ENCODE measurements around the gene ZSWIM6. TPM values are rescaled to one million over a fixed set of nuclear protein-coding genes. Genes with fewer than 3 reads are reported as not detected.

The ZSWIM6 gene
- polyA plus RNA-seq, 4 donors: 25.3 to 32.7 (median 29.3) TPM

DNA sequence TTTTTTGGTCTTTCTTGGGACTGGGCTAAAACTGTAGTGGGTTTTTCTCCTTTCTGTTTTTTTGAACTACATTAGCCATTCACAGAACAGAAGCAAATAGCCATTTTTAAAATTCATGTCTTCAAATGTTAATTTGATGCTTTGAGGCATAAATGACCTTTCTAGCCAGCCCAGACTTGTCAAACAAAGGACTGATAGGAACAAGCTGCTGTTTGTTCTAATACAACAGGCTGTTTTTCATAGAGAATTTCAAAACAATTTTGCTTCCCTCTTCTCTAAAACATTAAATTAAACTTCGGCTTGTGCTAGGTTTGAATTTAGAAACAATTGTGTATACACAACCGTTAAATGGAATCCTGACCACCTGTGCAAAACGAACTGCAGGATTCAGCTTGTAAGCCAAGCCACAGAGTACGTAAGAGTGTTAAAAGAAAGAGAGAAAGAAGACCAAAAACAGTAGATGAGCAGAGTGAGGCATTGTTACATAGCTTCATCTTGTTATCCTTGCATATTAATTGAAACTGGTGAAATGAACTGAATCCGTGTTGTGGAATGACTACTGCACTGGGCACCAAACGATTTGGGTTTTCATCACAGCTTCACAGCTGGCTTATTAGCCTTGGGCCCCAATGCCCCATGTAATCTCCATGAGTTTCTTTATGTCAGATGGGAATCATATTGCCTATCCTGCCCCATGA is 100.0 kb downstream of the ZSWIM6 start:
- DNase-seq (ENCODE audit: low read depth in 4 of 4, low spot score in 3 of 4): no peak

DNA sequence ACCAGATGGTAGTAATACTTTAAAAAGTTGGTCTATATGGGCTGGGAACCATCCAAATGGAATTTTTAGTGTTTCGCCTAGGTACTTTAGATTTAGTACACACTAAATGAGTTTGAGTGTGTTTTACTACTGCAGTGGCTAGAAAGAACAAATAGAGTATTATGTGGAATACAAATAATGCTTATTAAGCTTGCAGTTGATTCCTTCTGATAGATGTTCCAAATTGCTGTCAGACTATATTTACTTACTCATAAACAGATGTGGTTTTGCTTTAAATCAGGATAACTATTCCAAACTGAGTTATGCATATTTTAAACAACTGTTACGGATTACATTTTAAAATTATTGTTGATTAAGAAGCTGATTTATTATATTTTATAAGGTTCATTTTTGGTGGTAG is 103.3 kb downstream of the ZSWIM6 start:
- no peak for DNase-seq (ENCODE audit: low read depth in 4 of 4, low spot score in 3 of 4)

DNA sequence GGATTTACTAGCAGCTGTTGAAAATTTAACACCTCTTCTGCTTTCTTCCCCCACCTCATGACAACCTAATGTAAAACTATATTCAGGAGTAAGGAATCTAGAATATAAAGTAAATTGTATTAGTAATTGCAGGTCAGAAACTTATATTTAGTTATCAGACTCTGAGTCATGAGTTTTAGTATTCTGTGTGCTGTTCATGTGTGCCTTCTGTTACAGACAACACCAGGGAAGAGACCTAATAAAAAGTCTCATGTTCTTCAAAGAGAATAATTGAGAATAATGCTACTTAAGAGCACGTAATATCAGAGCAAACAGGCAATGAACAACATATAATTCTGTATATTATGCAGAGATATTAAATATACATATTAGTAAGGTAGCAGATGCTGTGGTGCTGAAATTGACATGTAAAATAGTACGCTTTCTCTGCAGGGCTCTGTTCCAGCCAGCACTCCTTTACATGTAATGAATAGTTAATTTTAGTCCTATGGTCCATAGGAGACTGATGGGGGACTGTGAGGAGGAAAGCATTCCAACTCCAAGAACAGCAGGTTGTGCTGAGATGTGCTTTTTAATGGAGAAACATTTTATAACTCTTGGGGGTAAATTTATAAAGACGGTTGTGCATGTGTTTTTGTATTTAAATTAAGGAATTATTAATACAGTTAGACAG is 106.4 kb downstream of the ZSWIM6 start:
- DNase-seq (ENCODE audit: low read depth in 4 of 4, low spot score in 3 of 4): no peak

DNA sequence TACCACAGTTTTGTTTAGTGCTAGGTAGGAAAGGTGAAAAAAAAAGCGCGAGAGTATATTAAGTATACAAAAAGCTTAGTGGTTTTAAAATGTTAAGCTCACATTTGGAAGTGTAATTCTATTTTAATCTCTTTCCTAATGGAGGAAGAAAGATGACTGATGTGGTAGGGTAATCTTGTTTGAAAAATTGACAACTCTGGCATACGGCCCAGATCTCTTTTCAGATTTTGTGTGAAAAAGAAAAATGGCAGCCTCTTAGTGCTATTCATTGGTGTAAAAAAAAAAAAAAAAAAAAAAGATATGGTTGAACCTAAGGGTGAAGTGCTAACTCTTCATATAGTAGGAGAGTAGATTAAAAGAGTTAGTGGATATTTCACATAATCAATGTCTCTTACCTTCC is 108.0 kb downstream of the ZSWIM6 start:
- DNase-seq (ENCODE audit: low read depth in 4 of 4, low spot score in 3 of 4): no peak

DNA sequence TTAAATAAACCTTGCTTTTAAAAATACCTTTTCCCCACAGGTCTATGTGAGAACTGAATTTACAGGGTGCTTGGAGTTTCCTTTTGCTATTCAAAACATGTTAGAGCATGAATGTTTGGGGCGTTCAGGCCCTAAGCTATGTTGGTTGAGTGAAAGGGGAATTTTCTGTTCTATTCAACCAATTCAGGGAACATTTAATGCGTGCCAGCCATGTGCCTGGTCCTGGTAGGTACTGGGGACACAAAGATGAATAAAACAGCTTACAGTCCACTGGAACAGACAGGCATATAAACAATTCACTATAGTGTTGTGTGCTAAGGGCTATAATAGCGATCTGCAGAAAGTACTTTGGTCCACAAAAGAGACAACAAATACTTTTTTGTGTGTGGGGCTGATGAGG is 108.5 kb downstream of the ZSWIM6 start:
- no peak for DNase-seq (ENCODE audit: low read depth in 4 of 4, low spot score in 3 of 4)

DNA sequence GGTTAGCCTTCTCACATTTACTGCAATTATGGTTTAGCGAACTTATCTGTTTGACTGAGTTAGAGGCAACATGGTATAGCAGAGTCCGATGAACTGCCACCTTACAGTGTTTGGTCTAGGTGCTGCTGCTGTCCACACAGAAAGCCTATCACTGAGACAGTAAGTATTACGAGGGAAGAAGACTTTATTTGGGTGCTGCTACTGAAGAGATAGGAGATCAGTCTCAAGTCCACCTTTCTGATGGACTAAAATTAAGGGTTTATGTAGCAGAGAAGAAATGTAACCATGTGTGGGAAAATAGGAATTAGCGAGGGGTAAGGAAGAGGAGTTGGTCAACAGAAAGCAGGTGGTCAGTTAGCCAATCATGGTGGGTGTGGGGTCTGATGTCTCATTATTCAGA is 109.7 kb downstream of the ZSWIM6 start:
- DNase-seq (ENCODE audit: low read depth in 4 of 4, low spot score in 3 of 4): no peak

DNA sequence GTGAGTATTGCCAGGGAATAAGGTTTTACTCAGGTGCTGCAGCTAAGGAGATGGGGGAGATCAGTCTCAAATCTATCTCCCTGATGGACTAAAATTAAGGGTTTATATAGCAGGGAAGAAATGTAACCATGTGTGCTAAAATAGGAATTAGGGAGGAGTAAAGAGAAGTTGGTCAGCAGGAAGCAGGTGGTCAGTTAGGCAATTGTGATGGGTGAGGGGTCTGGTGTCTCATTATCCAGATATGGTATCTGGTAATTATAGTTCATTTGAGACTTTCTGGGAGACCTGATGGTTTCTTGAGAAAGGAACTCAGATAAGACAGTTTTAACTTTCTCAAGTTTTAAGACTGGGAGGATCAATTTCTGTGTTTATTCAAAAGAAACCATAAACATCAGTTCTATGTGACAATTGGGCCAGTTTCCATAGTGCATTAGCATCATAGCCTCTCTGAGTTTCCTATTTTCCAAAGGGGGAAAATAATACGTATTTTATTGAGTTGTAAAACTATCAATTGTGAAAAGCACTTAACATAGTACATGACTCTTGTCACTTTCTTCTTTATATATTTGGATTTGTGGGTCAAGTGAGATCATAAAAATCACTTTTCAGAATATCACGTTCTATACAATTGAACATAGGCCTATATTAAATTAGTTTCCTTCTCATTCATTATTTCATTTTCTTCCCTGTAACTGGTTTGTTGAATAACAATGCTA is 115.9 kb downstream of the ZSWIM6 start:
- no peak for DNase-seq (ENCODE audit: low read depth in 4 of 4, low spot score in 3 of 4)

DNA sequence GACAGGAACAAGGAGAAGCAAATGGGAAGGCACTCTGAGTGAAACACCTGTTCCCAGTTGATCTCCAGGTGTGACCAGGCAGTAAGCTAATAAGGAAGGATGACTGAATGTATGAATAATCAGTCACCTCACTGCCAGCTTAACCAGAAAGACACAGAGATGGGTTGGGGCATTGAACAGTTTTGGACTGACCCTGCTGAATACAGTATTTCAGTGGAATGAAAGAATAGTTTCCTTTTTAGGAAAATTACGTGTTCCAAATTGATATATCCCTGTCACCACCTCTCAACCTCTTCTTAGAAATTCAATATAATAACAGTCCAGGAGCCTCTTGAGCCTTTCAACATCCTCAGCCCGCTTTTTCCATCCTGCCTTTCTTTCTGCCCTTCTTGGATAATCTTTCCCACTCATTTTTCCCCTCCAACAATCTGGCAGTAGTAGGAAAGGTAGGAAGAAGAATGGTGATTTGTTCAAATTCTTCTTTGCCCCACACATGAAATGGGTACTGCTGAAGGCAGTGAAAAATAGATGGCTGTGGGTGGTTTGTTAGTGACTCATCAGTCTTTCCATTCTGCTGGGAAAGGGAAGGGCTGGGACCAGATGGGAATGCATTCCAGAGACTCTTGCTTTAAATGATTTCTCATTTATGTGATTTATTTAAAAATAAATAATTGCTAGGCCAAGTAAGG is 117.9 kb downstream of the ZSWIM6 start:
- DNase-seq (ENCODE audit: low read depth in 4 of 4, low spot score in 3 of 4): no peak

DNA sequence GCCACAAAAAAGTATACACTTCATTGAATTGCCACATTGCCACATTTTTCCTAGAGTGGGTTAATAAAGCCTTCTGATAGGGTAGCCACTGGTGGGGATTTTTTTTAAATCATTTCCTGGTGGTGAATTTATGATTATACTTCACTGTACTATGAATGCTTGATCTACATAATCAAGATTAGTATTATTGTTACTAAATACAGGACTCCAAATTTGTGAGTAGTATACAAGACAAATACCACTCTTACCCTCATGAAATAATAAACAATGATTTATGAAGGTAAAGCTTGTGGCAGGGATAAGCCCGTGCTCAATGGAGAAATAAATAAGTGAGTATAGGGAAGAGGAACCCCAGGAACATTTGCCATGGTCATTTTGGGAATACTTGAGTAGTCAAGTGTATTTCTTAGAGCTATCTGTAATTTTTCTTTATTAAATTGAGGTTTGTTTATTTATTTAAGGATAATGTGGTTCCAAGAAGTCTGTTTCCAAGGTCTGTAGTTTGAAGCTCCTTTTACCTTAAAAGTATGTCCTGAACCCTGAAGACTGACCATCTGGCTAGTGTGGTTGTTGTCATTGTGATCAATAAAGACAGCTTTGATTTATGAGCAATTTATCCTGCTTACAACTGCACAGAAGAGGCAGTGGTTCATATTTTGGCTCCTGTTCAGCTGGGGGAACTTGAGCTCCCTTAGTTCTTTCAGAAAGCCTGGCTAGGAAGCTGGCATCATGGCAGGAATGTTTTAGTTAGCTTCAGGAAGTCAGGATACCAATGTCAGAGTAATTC is 118.6 kb downstream of the ZSWIM6 start:
- no peak for DNase-seq (ENCODE audit: low read depth in 4 of 4, low spot score in 3 of 4)

DNA sequence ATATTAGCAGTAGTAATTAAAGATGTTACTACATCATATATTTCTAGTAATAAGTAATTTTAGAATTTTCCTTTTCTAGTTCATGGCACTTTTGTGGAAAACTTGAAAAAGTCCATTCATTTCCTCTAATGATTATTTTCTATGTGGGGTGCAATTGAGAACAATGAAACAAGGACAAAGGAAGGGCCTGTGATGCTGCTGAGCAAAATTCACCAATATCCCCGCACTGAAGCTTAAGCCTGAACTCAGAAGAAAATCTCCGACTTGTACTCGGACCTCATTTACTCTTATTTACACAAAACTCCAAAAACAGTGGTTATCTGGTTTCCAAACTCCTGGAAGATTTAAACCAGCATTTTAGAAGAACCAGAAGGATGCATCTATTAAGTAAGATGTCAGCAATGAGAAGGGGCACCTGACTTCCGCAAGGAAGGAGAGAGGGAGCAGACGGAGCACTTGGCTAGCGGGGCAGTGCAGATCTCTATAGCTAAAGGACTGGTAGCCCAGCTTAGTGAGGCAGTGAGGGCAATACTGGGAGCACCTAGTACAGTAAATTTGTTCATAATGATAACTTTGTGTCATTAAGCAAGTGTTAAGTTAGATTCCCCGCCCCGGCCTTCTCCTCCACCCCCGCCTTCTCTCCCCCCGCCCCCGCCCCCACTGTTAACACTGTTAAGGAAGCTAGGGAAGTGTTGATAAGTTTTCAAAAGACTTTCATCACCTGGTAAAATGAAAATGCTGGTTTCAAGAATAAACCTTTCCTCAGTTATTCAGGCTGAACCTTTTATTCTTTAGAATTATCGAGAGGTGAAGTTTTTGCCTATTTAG is 123.3 kb downstream of the ZSWIM6 start:
- no peak for DNase-seq (ENCODE audit: low read depth in 4 of 4, low spot score in 3 of 4)

DNA sequence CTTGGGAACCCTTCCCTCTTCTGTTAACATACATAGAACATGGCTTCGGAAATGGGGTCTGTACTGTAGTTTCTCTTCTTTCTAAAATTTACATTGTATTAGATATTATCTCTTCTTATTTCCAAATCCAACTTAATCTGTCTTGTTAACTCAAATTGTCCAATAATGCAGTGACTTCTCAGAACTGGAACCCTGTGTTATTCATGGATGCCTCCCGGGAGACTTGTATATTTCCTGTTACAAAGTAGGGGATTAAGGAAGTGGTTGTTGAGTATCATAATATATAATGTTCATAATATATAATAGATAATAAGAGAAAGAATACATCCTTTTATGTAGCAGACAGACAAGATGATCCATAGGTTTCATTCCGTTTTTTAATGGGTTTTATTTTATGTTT is 128.4 kb downstream of the ZSWIM6 start:
- no peak for DNase-seq (ENCODE audit: low read depth in 4 of 4, low spot score in 3 of 4)

DNA sequence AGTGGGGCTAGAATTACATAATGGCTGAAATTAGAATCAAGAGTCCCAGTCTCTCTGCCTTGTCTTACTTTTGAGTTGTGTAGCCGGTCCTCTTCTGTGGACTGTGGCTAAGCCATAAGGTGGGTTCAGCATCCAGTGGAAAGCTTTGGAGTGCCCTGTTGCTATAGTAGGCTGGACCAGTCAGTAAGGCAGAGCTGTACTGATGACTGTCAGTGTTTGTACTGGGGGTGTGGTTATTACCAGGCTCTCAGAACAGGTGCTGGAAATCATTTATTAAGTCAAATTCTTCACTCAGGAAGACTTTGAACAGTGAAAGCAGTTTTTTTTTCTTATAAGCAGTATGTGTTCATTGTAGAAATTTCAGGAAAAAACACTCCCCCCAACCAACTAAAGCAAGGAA is 129.4 kb downstream of the ZSWIM6 start:
- no peak for DNase-seq (ENCODE audit: low read depth in 4 of 4, low spot score in 3 of 4)

DNA sequence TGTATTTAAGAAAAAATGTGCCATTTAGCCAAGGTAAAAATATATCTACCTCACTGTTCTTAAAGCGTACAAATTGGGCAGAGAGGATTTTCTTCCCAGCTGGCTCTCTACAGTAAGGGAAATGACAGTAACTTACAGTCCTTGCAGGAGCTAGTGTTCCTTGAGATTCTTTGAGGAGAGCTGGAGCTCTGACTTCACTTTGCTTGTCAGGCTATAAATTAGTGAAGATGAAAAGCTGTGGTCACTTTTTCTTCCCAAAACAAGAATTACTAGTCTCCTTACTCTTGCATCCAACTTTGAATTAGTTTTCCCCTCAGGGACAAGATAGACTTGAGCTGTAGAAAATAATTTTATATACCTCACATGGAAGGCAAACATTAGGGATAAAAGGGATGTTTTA is 129.9 kb downstream of the ZSWIM6 start:
- no peak for DNase-seq (ENCODE audit: low read depth in 4 of 4, low spot score in 3 of 4)

DNA sequence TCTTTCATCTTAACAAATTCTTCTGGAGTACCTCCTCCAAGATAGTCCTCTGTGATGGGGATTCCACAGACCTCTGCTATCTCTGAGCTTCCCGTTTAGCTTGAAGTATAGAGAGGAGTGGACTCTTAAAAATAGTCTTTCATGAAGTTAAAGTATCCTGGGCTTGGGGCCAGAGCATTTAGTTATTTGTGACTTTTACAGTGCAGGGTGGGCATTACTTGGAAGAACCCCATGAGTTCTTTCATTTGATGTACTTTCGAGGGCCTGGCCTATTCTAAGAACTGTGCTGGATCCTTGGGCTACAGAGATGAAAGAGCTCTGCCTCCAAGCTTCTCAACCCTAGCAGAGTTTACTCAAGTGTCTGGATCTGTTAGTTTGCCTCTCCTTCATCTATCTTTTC is 131.5 kb downstream of the ZSWIM6 start:
- DNase-seq (ENCODE audit: low read depth in 4 of 4, low spot score in 3 of 4): no peak

DNA sequence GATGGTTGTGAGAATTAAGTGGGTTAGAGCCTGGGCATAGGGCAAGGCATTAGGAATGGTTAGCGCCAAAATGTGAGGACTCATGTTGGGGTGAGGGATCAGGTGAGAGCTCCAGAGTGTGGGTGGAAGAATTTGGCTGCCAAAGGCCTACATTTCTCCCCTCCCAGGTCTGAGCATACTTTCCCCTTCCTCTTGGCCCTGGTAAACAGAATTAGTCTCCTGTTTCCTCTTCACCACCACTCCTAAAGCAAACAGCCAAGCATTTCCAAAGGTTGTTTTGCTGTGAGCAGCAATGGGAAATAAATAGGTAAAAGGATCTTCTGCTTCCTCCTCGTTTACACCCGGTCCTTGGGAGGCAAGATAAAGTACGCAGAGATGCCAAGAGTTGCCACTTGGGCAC is 132.5 kb downstream of the ZSWIM6 start:
- DNase-seq (ENCODE audit: low read depth in 4 of 4, low spot score in 3 of 4): no peak

DNA sequence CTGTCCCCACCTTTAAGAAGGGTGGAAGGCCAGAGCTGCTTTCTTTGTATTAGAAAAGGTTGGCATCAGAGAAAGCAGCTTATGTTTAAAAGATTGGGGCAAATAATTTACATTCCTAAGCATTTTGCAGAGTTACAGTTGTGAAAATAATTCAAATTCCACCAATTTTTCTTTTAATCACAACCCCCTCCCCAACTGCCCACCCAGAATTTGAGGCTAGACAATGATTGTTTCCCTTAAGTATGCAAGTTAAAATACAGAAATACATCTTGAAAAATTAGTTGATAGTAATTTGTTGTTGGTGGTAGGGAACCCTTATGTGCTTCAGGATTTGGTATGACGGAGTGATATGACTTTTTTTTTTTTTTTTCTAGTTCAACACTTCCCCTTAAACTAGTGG is 133.0 kb downstream of the ZSWIM6 start:
- no peak for DNase-seq (ENCODE audit: low read depth in 4 of 4, low spot score in 3 of 4)

DNA sequence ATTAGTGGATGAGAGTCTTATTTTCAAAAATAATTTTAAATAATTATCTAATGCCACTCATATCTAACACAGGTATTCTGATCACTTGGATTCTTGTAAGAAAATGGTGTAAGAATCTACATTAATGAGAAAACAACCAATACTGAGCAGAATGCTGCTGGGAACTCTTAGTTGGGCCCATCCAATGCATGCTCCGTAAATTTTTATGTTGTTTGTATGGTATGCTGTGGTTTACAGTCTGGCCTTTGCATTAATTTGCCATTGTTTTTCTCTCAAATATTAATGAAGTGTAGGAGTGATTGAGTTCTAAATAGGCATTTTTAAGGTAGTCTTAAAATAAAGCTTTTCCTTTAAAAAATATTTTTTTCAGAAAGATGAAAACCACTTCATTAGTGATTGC is 133.4 kb downstream of the ZSWIM6 start:
- DNase-seq (ENCODE audit: low read depth in 4 of 4, low spot score in 3 of 4): no peak

DNA sequence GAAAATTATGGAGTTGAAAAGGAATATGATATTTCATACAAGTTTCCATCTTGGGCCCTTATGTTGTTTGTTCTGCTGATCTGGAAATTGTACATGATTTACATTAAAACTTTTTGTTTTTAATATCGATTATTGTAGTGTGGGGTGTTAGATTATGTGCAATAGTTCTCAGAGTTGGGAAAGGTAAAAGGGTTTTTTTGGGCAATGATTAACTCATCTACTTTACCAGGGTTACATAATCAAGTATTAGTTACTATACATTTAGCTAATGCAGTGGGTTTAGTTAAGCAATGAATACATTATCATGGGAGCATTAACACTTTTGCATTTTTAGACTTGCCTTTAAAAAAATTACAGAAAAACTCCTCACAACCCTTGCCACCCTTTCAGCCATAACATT is 134.0 kb downstream of the ZSWIM6 start:
- no peak for DNase-seq (ENCODE audit: low read depth in 4 of 4, low spot score in 3 of 4)

DNA sequence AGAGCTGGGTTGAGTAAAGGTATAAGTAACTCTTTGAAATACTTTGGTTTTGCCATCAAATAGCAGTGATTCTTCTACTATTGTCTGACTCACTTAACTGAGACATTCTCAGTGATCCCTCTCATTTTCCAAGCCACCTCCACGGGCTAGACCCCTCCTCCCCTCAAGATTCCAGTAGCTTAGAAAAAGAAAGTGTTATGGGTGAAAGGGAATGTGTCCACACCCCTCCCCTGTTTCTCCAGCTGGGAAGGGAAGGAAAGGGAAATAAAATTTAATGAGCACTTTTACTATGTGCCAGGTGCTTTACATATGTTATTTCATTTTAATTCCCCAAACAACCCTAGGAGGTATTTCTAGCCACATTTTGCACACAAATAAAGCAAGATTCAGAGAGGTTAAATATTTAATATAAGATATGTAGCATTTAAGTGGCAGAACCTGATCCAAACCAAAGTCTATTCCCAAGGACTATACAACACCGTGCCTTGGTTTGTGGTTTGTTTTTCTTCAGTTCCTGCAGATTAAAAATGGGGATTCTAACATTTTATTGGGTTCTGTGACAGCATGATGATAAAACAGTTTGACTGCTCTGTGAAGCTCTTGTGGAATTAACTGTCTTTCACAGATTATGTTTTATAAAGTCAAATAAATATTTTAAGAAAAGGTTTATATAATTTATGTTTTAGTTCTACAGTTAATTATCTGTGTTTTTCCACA is 135.9 kb downstream of the ZSWIM6 start:
- DNase-seq (ENCODE audit: low read depth in 4 of 4, low spot score in 3 of 4): peak in 3 of 4 donors; percentile 11 to 28 (median 22)

All from right renal pelvis (tissue), 4 donors.